Measurements from ENCODE around the gene GBGT1. TPM values are rescaled to one million over a fixed set of nuclear protein-coding genes. Genes with fewer than 3 reads are reported as not detected.
A peak's percentile ranks its signal among the peaks of the same experiment; 100 is the strongest.

Gene GBGT1
- total and polyA plus RNA-seq, 9 of the 15 experiments (the other 6 are each of a cell fraction or from before 2014, with no cell fraction given): 0.55 to 25.8 (median 13.7) TPM

GRCh38 chr9:133149130-133150015, 14.3 kb downstream of the GBGT1 start (continued):
- TF ChIP-seq PRMT5 (CRISPR knock-in tag; IDR thresholded peaks at IDR 0.05) (no peak), MCM3 (IDR thresholded peaks at IDR 0.05) (no peak), RBM17 (IDR thresholded peaks at IDR 0.05; ENCODE audit: borderline replicate concordance, low read depth, low read length) (no peak), RNF2 (IDR thresholded peaks at IDR 0.05) (0 out of 2 replicates have a peak, but pooled peaks have one; percentile 48), FIP1L1 (IDR thresholded peaks at IDR 0.05; ENCODE audit: low read depth, low read length, poor library complexity, severe bottlenecking) (no peak), KAT7 (CRISPR knock-in tag; IDR thresholded peaks at IDR 0.05; ENCODE audit: borderline replicate concordance) (no peak), ZNF830 (CRISPR knock-in tag; IDR thresholded peaks at IDR 0.05) (0 out of 2 replicates have a peak, but pooled peaks have one; percentile 75), MNT (conservative IDR thresholded peaks at IDR 0.05) (peak; percentile 96 to 98), SRSF1 (IDR thresholded peaks at IDR 0.05; ENCODE audit: low read depth, low read length) (no peak), SRF (CRISPR knock-in tag; IDR thresholded peaks at IDR 0.05) (peak; percentile 38 to 61; a peak in 1 of 4 replicates), SMARCE1 (IDR thresholded peaks at IDR 0.05) (0 out of 2 replicates have a peak, but pooled peaks have one; percentile 33), ZNF253 (CRISPR knock-in tag; conservative IDR thresholded peaks at IDR 0.05) (no peak), KDM5B (IDR thresholded peaks at IDR 0.05; ENCODE audit: insufficient replicate concordance, low read depth, low read length) (peak; percentile 47), NBN (IDR thresholded peaks at IDR 0.05; ENCODE audit: low read depth) (peak; percentile 64), PPARD (CRISPR knock-in tag; IDR thresholded peaks at IDR 0.05) (no peak)
- TF ChIP-seq, protein P1, sequence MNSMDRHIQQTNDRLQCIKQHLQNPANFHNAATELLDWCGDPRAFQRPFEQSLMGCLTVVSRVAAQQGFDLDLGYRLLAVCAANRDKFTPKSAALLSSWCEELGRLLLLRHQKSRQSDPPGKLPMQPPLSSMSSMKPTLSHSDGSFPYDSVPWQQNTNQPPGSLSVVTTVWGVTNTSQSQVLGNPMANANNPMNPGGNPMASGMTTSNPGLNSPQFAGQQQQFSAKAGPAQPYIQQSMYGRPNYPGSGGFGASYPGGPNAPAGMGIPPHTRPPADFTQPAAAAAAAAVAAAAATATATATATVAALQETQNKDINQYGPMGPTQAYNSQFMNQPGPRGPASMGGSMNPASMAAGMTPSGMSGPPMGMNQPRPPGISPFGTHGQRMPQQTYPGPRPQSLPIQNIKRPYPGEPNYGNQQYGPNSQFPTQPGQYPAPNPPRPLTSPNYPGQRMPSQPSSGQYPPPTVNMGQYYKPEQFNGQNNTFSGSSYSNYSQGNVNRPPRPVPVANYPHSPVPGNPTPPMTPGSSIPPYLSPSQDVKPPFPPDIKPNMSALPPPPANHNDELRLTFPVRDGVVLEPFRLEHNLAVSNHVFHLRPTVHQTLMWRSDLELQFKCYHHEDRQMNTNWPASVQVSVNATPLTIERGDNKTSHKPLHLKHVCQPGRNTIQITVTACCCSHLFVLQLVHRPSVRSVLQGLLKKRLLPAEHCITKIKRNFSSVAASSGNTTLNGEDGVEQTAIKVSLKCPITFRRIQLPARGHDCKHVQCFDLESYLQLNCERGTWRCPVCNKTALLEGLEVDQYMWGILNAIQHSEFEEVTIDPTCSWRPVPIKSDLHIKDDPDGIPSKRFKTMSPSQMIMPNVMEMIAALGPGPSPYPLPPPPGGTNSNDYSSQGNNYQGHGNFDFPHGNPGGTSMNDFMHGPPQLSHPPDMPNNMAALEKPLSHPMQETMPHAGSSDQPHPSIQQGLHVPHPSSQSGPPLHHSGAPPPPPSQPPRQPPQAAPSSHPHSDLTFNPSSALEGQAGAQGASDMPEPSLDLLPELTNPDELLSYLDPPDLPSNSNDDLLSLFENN (IDR thresholded peaks at IDR 0.05; ENCODE audit: low read depth in 2 of 2, low read length in 2 of 2): no peak
- TF ChIP-seq, protein P2, sequence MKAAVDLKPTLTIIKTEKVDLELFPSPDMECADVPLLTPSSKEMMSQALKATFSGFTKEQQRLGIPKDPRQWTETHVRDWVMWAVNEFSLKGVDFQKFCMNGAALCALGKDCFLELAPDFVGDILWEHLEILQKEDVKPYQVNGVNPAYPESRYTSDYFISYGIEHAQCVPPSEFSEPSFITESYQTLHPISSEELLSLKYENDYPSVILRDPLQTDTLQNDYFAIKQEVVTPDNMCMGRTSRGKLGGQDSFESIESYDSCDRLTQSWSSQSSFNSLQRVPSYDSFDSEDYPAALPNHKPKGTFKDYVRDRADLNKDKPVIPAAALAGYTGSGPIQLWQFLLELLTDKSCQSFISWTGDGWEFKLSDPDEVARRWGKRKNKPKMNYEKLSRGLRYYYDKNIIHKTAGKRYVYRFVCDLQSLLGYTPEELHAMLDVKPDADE (conservative IDR thresholded peaks at IDR 0.05; ENCODE audit: control insufficient read depth, low read depth, low read length): peak; percentile 58; the same call in 1 of the 2 replicates
- TF ChIP-seq, protein P3, sequence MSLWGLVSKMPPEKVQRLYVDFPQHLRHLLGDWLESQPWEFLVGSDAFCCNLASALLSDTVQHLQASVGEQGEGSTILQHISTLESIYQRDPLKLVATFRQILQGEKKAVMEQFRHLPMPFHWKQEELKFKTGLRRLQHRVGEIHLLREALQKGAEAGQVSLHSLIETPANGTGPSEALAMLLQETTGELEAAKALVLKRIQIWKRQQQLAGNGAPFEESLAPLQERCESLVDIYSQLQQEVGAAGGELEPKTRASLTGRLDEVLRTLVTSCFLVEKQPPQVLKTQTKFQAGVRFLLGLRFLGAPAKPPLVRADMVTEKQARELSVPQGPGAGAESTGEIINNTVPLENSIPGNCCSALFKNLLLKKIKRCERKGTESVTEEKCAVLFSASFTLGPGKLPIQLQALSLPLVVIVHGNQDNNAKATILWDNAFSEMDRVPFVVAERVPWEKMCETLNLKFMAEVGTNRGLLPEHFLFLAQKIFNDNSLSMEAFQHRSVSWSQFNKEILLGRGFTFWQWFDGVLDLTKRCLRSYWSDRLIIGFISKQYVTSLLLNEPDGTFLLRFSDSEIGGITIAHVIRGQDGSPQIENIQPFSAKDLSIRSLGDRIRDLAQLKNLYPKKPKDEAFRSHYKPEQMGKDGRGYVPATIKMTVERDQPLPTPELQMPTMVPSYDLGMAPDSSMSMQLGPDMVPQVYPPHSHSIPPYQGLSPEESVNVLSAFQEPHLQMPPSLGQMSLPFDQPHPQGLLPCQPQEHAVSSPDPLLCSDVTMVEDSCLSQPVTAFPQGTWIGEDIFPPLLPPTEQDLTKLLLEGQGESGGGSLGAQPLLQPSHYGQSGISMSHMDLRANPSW (CRISPR knock-in tag; IDR thresholded peaks at IDR 0.05): no peak

Data from K562 (cell line).